Smooth muscle cell (in vitro differentiated cells): Measurements from ENCODE around the gene KIF7. TPM values are rescaled to one million over a fixed set of nuclear protein-coding genes. Genes with fewer than 3 reads are reported as not detected.

Experiments
- DNase-seq: peaks from one replicate; lab custom pipeline; 2025; ENCODE audit not compliant: unreplicated experiment; lab: John Stamatoyannopoulos, UW
- H2AFZ ChIP-seq: fragments of 200-600 bp; sonication (generic); 2 replicates; pipeline ENCODE4 v1.6.0; 2016; ENCODE audit warnings: antibody characterized with exemption, low read depth, mild to moderate bottlenecking
- H3F3A ChIP-seq: fragments of 200-600 bp; sonication (generic); 2 replicates; pipeline ENCODE4 v1.6.0; 2017; ENCODE audit warnings: antibody characterized with exemption, low read depth
- H3K27ac ChIP-seq: fragments of 200-600 bp; sonication (generic); 2 replicates; pipeline ENCODE4 v1.5.1; 2016; ENCODE audit warnings: low read depth, mild to moderate bottlenecking
- H3K27me3 ChIP-seq: fragments of 200-600 bp; sonication (generic); 2 replicates; pipeline ENCODE4 v1.6.1; 2016; ENCODE audit warnings: low read depth, mild to moderate bottlenecking
- H3K36me3 ChIP-seq: fragments of 200-600 bp; sonication (generic); 2 replicates; pipeline ENCODE4 v1.5.1; 2016; ENCODE audit warnings: low read depth
- H3K4me1 ChIP-seq: fragments of 200-600 bp; sonication (generic); 2 replicates; pipeline ENCODE4 v1.5.1; 2016; ENCODE audit warnings: low read depth
- H3K4me2 ChIP-seq: fragments of 200-600 bp; sonication (generic); 2 replicates; pipeline ENCODE4 v1.6.0; 2016; ENCODE audit warnings: mild to moderate bottlenecking
- H3K4me3 ChIP-seq: fragments of 200-600 bp; sonication (generic); 2 replicates; pipeline ENCODE4 v1.5.1; 2016; ENCODE audit warnings: mild to moderate bottlenecking
- H3K79me2 ChIP-seq: fragments of 200-600 bp; sonication (generic); 2 replicates; pipeline ENCODE4 v1.6.0; 2016; ENCODE audit warnings: low read depth, mild to moderate bottlenecking
- H3K9ac ChIP-seq: fragments of 200-600 bp; sonication (generic); 2 replicates; pipeline ENCODE4 v1.6.0; 2016; ENCODE audit warnings: low read depth
- H3K9me3 ChIP-seq: fragments of 200-600 bp; sonication (generic); replicated peaks from 2 replicates; pipeline ENCODE4 v1.5.1; 2016; ENCODE audit warnings: low read depth
- H4K20me1 ChIP-seq: fragments of 200-600 bp; sonication (generic); 2 replicates; pipeline ENCODE4 v1.6.0; 2016; ENCODE audit warnings: low read depth
- CTCF ChIP-seq: fragments of 200-600 bp; sonication (generic); IDR thresholded peaks from 2 replicates; pipeline ENCODE4 v1.5.1; 2017; ENCODE audit warnings: borderline replicate concordance, mild to moderate bottlenecking, antibody characterized with exemption; ENCODE audit not compliant: insufficient read depth, poor library complexity, severe bottlenecking
- WGBS: methylation state at CpG from one replicate; pipeline ENCODE4 v1.1.7; 2016; ENCODE audit warnings: low lambda C conversion rate; 5-methylcytosine and 5-hydroxymethylcytosine counted together
- polyA plus RNA-seq: library from polyadenylated mRNA; unstranded; fragments of >200 nt; fragmentation: Nextera tagmentation; extraction: Ambion mirVana; gene quantifications from 2 replicates; pipeline ENCODE4 v1.2.1, GENCODE V29; 2016
- total RNA-seq: library from RNA; depleted of rRNA; stranded (reverse); fragments of >200 nt; gene quantifications from 2 replicates; pipeline ENCODE4 v1.2.3, GENCODE V29; 2014

Gene KIF7
- total and polyA plus RNA-seq, 2 experiments from 2014 or later, result 4.8 to 7.6 TPM

- Histone ChIP-seq H3K79me2 (no peaks in the 10 kb centered on the region), H3K36me3 (no peaks in the 10 kb centered on the region), H3K4me2 (no peak overlapping the region), H3K4me1 (no peaks in the 10 kb centered on the region), H3K9ac (no peak overlapping the region), H2AFZ (no peak overlapping the region), H3K27me3 (no peaks in the 10 kb centered on the region), H3K4me3 (no peak overlapping the region), H3F3A (no peaks in the 10 kb centered on the region), H4K20me1 (no peaks in the 10 kb centered on the region), H3K27ac (no peak overlapping the region), H3K9me3 (no peaks in the 10 kb centered on the region)
- TF ChIP-seq CTCF, result no peak
- DNase-seq, result no peak
- 40% methylated on average over 4 of the region's 4 CpGs for WGBS
These were observed 16.4 kb upstream of the KIF7 start for GRCh38 chr15:89671687-89672086.

GRCh38 chr15:89670971-89671560 is 15.8 kb upstream of the KIF7 start:
- Histone ChIP-seq H3K9ac (no peak overlapping the region), H3K4me3 (no peak overlapping the region), H3K79me2 (no peaks in the 10 kb centered on the region), H3K9me3 (no peaks in the 10 kb centered on the region), H3F3A (no peaks in the 10 kb centered on the region), H3K4me1 (no peaks in the 10 kb centered on the region), H3K36me3 (no peaks in the 10 kb centered on the region), H4K20me1 (no peaks in the 10 kb centered on the region), H3K4me2 (no peak overlapping the region), H3K27ac (no peak overlapping the region), H2AFZ (no peak overlapping the region), H3K27me3 (no peaks in the 10 kb centered on the region)
- WGBS, result 88% methylated on average over 12 of the region's 12 CpGs
- TF ChIP-seq CTCF, result no peak
- no peak for DNase-seq

GRCh38 chr15:89669941-89670340 is 14.7 kb upstream of the KIF7 start:
- Histone ChIP-seq H3K9ac (no peak overlapping the region), H3K36me3 (no peaks in the 10 kb centered on the region), H2AFZ (no peak overlapping the region), H3K27me3 (no peaks in the 10 kb centered on the region), H3F3A (no peaks in the 10 kb centered on the region), H3K9me3 (no peaks in the 10 kb centered on the region), H4K20me1 (no peaks in the 10 kb centered on the region), H3K79me2 (no peaks in the 10 kb centered on the region), H3K27ac (no peak overlapping the region), H3K4me1 (no peaks in the 10 kb centered on the region), H3K4me2 (no peak overlapping the region), H3K4me3 (no peak overlapping the region)
- DNase-seq, result no peak
- 92% methylated on average over 15 of the region's 15 CpGs for WGBS
- no peak for TF ChIP-seq CTCF

GRCh38 chr15:89669309-89669865 is 14.1 kb upstream of the KIF7 start:
- H3K9ac ChIP-seq, result no peak overlapping the region
- no peak overlapping the region for H3K27ac ChIP-seq
- H3K4me3 ChIP-seq, result no peak overlapping the region
- no peaks in the 10 kb centered on the region for H3K4me1 ChIP-seq
- no peak for TF ChIP-seq CTCF
- no peaks in the 10 kb centered on the region for H4K20me1 ChIP-seq
- no peak overlapping the region for H3K4me2 ChIP-seq
- H2AFZ ChIP-seq, result no peak overlapping the region
- H3F3A ChIP-seq, result peaks cover 5% of the 10 kb centered on the region
- DNase-seq, result no peak
- no peaks in the 10 kb centered on the region for H3K79me2 ChIP-seq
- H3K27me3 ChIP-seq, result no peaks in the 10 kb centered on the region
- no peaks in the 10 kb centered on the region for H3K9me3 ChIP-seq
- 81% methylated on average over 8 of the region's 9 CpGs for WGBS
- no peaks in the 10 kb centered on the region for H3K36me3 ChIP-seq
